Measurements from ENCODE around the gene SLC39A7. TPM values are rescaled to one million over a fixed set of nuclear protein-coding genes. Genes with fewer than 3 reads are reported as not detected.

SLC39A7 gene
- polyA plus RNA-seq, 1 donor: 95.2 TPM

DNA sequence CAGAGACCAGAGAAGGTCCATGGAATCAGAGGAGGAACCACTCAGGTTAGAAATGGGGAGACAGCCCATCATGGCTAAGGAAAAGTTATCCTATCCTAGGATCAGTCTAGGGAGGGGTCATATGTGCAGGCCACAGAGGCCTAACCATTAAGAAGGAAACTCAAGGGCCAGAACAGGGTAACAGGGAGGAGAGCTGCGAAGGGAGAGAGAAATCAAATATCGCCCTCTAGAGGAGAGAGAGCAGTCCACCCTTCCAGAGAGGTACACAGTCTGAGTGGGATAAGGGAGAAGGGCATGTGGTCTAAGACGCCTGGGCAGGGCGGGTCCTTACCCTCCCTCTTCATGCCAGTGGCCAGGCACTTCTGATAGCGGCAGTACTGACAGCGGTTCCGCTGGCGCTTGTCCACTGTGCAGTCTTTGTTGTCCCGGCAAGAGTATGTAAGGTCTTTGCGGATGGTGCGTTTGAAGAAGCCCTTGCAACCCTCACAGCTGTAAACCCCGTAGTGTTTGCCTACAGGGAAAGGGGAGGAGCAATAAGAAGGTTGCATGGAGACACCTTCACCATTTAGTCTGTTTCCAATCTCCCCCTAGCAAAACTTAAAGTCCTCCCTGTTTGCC is 3.1 kb upstream of the SLC39A7 start:
- Histone ChIP-seq H3K27ac (ENCODE audit: low read length) (no peak overlapping the region), H3K9me3 (ENCODE audit: control insufficient read depth, low read depth, low read length) (no peaks in the 10 kb centered on the region), H3K4me1 (ENCODE audit: control insufficient read depth, insufficient read depth, low read length) (peaks cover 35% of the 10 kb centered on the region), H3K36me3 (ENCODE audit: control insufficient read depth, insufficient read depth, low read length) (peaks cover 45% of the 10 kb centered on the region), H3K4me3 (ENCODE audit: low read length) (no peak overlapping the region), H3K27me3 (ENCODE audit: control insufficient read depth, insufficient read depth, low read length) (peaks cover 4% of the 10 kb centered on the region)
- DNase-seq: peak; percentile 53 to 69
- WGBS (ENCODE audit: insufficient coverage, low lambda C conversion rate): 20% methylated on average over 1 of the region's 12 CpGs

DNA sequence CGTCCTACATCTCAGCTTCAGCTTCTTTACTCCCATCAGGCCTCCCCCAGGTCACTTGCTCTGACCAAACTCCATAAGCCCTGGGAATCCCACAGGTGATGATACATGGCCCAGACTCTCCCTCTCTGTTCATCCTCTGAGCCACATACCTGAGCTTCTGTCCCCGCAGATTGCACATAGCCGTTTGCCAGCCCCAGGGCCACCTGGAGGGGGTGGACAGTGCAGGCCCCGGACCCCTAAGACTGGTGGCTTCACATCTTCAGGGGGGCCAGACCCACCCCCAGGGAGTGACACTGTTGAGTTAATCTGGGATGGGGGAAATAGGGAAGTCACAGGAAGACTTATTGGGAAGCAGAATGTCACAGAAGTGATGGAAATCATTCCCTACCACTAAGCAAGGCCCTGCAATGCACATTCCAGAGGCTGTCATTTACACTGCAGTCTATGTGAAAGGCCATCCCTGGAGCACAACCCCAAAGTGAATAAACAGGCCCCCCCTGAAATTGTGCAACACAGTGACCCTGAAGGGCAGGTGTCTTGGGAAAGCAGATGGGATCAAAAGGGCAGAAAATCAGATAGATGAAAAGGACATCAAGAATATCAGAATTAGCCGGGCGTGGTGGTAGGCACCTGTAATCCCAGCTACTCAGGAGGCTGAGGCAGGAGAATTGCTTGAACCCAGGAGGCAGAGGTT is 2.4 kb upstream of the SLC39A7 start:
- no CpG with 5 or more reads among the region's 6 CpGs for WGBS (ENCODE audit: insufficient coverage, low lambda C conversion rate)
- Histone ChIP-seq H3K4me3 (ENCODE audit: low read length) (no peak overlapping the region), H3K4me1 (ENCODE audit: control insufficient read depth, insufficient read depth, low read length) (peaks cover 30% of the 10 kb centered on the region), H3K36me3 (ENCODE audit: control insufficient read depth, insufficient read depth, low read length) (peaks cover 52% of the 10 kb centered on the region), H3K27me3 (ENCODE audit: control insufficient read depth, insufficient read depth, low read length) (no peaks in the 10 kb centered on the region), H3K9me3 (ENCODE audit: control insufficient read depth, low read depth, low read length) (no peaks in the 10 kb centered on the region), H3K27ac (ENCODE audit: low read length) (no peak overlapping the region)
- no peak for DNase-seq

DNA sequence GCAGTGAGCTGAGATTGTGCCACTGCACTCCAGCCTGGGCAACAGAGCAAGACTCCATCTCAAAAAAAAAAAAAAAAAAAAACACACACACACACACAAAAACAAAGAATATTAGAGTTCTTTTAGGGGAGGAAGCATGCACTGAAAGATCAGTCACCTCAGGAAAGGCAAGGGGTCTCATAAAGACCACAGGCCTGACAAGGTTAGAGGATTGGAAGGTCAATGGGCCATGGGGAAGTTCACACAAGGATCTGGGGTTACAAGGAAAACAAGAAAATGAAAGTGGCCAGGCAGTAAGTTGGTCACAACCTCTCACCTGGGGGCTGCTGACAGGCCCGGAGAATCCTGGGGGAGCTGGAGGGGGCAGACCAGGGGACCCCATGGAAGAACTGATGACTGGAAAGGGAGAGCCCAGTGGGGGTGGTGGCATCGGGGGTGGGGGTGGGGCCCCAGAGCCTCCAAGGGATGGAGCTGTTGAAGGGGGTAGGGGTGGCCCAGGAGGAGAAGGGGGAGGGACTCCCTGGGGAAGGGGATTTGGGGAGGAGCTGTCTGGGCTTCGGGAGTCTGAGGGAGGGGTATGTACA is 1.7 kb upstream of the SLC39A7 start:
- no peak for DNase-seq
- H3K4me1 ChIP-seq (ENCODE audit: control insufficient read depth, insufficient read depth, low read length): peaks cover 35% of the 10 kb centered on the region
- H3K27ac ChIP-seq (ENCODE audit: low read length): no peak overlapping the region
- peak overlapping the region; percentile 95 for H3K4me3 ChIP-seq (ENCODE audit: low read length)
- H3K9me3 ChIP-seq (ENCODE audit: control insufficient read depth, low read depth, low read length): no peaks in the 10 kb centered on the region
- no peaks in the 10 kb centered on the region for H3K27me3 ChIP-seq (ENCODE audit: control insufficient read depth, insufficient read depth, low read length)
- peaks cover 55% of the 10 kb centered on the region for H3K36me3 ChIP-seq (ENCODE audit: control insufficient read depth, insufficient read depth, low read length)
- WGBS (ENCODE audit: insufficient coverage, low lambda C conversion rate): no CpG with 5 or more reads among the region's 3 CpGs

DNA sequence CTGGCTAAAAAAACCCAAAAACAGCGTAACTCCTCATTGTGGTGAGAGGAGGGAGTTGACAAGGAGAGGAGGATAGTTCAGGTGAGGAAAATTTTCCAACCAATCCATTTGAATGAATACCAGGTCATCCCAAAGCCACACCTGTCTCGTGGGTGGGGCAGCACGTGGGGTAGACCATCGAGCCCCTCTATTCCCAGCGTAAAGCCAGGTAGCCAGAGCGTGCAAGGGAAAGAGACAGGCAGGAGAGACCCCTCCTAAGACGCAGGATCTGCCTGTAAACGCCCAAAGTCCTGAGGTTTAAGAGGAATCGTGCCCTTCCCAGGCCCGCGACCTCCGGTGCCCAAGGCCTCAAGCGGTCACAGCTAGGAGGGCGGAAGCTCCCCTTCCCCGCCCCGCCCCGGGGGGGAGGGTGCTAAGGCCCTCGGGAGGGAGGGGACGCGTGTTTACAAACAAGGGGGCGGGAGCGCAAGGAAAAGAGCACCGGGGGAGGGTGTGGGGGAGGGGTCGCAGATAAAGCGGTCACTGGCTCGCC is 914 bp upstream of the SLC39A7 start:
- H3K4me3 ChIP-seq (ENCODE audit: low read length): peak overlapping the region; percentile 95
- H3K27ac ChIP-seq (ENCODE audit: low read length): peak overlapping the region; percentile 96
- no peaks in the 10 kb centered on the region for H3K9me3 ChIP-seq (ENCODE audit: control insufficient read depth, low read depth, low read length)
- 40% methylated on average over 1 of the region's 26 CpGs for WGBS (ENCODE audit: insufficient coverage, low lambda C conversion rate)
- H3K4me1 ChIP-seq (ENCODE audit: control insufficient read depth, insufficient read depth, low read length): peaks cover 39% of the 10 kb centered on the region
- no peaks in the 10 kb centered on the region for H3K27me3 ChIP-seq (ENCODE audit: control insufficient read depth, insufficient read depth, low read length)
- H3K36me3 ChIP-seq (ENCODE audit: control insufficient read depth, insufficient read depth, low read length): peaks cover 49% of the 10 kb centered on the region
- peak; percentile 56 to 80 for DNase-seq

DNA sequence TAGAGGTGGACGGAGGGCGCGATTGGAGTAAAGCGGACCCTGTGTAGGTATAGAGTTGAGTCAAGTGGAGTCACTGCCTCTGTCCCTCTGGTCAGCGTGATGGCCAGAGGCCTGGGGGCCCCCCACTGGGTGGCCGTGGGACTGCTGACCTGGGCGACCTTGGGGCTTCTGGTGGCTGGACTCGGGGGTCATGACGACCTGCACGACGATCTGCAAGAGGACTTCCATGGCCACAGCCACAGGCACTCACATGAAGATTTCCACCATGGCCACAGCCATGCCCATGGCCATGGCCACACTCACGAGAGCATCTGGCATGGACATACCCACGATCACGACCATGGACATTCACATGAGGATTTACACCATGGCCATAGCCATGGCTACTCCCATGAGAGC is 479 bp downstream of the SLC39A7 start:
- WGBS (ENCODE audit: insufficient coverage, low lambda C conversion rate): no CpG with 5 or more reads among the region's 14 CpGs
- Histone ChIP-seq H3K4me1 (ENCODE audit: control insufficient read depth, insufficient read depth, low read length) (peaks cover 46% of the 10 kb centered on the region), H3K9me3 (ENCODE audit: control insufficient read depth, low read depth, low read length) (no peaks in the 10 kb centered on the region), H3K27ac (ENCODE audit: low read length) (peak overlapping the region; percentile 96), H3K36me3 (ENCODE audit: control insufficient read depth, insufficient read depth, low read length) (peaks cover 35% of the 10 kb centered on the region), H3K4me3 (ENCODE audit: low read length) (peak overlapping the region; percentile 95), H3K27me3 (ENCODE audit: control insufficient read depth, insufficient read depth, low read length) (no peaks in the 10 kb centered on the region)
- no peak for DNase-seq

DNA sequence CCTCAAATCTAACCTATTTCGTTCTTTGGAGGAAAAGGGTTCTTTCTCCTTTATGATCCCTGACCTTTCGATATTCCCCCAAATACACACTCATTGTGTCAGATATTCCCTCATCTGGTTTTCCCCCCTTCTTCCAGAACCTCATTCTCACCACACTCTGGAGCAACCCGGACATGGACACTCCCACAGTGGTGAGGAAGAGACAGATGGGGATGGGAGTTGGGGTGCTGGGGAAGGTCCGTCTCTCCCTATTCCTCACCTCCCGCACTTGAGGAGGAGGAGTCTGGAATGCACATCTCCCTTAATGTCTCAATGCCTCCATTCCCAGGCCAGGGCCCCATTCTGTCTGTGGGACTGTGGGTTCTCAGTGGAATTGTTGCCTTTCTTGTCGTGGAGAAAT is 1.3 kb downstream of the SLC39A7 start:
- Histone ChIP-seq H3K4me1 (ENCODE audit: control insufficient read depth, insufficient read depth, low read length) (peaks cover 52% of the 10 kb centered on the region), H3K27ac (ENCODE audit: low read length) (no peak overlapping the region), H3K4me3 (ENCODE audit: low read length) (peak overlapping the region; percentile 95), H3K27me3 (ENCODE audit: control insufficient read depth, insufficient read depth, low read length) (no peaks in the 10 kb centered on the region), H3K9me3 (ENCODE audit: control insufficient read depth, low read depth, low read length) (no peaks in the 10 kb centered on the region), H3K36me3 (ENCODE audit: control insufficient read depth, insufficient read depth, low read length) (peaks cover 29% of the 10 kb centered on the region)
- no peak for DNase-seq
- WGBS (ENCODE audit: insufficient coverage, low lambda C conversion rate): 100% methylated on average over 1 of the region's 6 CpGs

DNA sequence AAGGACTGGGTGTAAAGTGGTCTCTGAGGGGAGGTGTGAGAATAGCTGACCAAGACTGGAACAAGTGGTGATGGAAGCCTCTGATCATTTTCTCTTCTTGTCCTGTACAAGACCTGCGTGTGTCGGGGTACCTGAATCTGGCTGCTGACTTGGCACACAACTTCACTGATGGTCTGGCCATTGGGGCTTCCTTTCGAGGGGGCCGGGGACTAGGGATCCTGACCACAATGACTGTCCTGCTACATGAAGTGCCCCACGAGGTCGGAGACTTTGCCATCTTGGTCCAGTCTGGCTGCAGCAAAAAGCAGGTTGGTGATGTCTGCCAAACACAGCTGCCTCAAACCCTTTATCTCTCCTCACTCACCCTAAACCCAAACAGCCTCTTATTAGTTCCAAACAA is 2.1 kb downstream of the SLC39A7 start:
- WGBS (ENCODE audit: insufficient coverage, low lambda C conversion rate): no CpG with 5 or more reads among the region's 6 CpGs
- Histone ChIP-seq H3K27me3 (ENCODE audit: control insufficient read depth, insufficient read depth, low read length) (no peaks in the 10 kb centered on the region), H3K36me3 (ENCODE audit: control insufficient read depth, insufficient read depth, low read length) (peaks cover 24% of the 10 kb centered on the region), H3K9me3 (ENCODE audit: control insufficient read depth, low read depth, low read length) (peaks cover 2% of the 10 kb centered on the region), H3K4me3 (ENCODE audit: low read length) (no peak overlapping the region), H3K4me1 (ENCODE audit: control insufficient read depth, insufficient read depth, low read length) (peaks cover 55% of the 10 kb centered on the region), H3K27ac (ENCODE audit: low read length) (no peak overlapping the region)
- no peak for DNase-seq

DNA sequence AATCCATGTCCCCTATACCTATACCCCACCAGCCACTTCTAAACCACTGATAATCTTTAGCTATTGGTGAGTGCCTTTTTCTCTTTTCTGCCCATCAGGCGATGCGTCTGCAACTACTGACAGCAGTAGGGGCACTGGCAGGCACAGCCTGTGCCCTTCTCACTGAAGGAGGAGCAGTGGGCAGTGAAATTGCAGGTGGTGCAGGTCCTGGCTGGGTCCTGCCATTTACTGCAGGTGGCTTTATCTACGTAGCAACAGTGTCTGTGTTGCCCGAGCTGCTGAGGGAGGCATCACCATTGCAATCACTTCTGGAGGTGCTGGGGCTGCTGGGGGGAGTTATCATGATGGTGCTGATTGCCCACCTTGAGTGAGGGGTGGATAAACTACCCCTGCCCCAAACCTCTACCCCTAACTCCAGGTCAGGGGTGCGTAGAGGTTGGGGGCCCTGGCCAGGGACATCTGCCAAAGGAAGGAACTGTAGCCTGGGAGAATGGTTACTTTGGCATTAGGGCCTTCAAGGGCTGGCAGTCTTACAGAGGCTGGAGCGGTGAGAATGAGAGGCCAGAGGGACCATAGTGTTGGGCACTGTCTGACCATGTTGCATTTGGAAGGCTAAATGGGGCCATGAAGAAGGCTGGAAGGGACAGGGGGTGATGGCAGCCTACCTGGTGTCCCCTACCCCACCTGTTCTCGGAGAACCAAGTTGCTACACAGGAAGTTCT is 2.9 kb downstream of the SLC39A7 start:
- DNase-seq: no peak
- Histone ChIP-seq H3K4me1 (ENCODE audit: control insufficient read depth, insufficient read depth, low read length) (peaks cover 48% of the 10 kb centered on the region), H3K27me3 (ENCODE audit: control insufficient read depth, insufficient read depth, low read length) (no peaks in the 10 kb centered on the region), H3K36me3 (ENCODE audit: control insufficient read depth, insufficient read depth, low read length) (peaks cover 24% of the 10 kb centered on the region), H3K27ac (ENCODE audit: low read length) (no peak overlapping the region), H3K9me3 (ENCODE audit: control insufficient read depth, low read depth, low read length) (peaks cover 2% of the 10 kb centered on the region), H3K4me3 (ENCODE audit: low read length) (no peak overlapping the region)
- WGBS (ENCODE audit: insufficient coverage, low lambda C conversion rate): no CpG with 5 or more reads among the region's 7 CpGs

DNA sequence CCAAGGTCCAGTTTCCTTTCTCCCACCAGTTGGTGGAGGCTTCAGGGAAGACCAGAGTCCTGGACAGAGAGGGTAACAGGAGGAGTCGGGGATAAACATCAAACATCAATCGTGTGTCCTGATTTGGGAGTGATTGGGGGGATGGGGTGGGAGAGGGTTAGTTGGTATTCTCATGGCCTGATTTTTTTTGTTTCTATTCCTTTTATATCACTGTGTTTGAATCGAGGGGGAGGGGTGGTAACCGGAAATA is 3.4 kb downstream of the SLC39A7 start:
- no CpG with 5 or more reads among the region's 4 CpGs for WGBS (ENCODE audit: insufficient coverage, low lambda C conversion rate)
- Histone ChIP-seq H3K4me1 (ENCODE audit: control insufficient read depth, insufficient read depth, low read length) (peaks cover 45% of the 10 kb centered on the region), H3K36me3 (ENCODE audit: control insufficient read depth, insufficient read depth, low read length) (peaks cover 24% of the 10 kb centered on the region), H3K9me3 (ENCODE audit: control insufficient read depth, low read depth, low read length) (peaks cover 2% of the 10 kb centered on the region), H3K27me3 (ENCODE audit: control insufficient read depth, insufficient read depth, low read length) (no peaks in the 10 kb centered on the region), H3K4me3 (ENCODE audit: low read length) (peak overlapping the region; percentile 89), H3K27ac (ENCODE audit: low read length) (no peak overlapping the region)
- DNase-seq: no peak

DNA sequence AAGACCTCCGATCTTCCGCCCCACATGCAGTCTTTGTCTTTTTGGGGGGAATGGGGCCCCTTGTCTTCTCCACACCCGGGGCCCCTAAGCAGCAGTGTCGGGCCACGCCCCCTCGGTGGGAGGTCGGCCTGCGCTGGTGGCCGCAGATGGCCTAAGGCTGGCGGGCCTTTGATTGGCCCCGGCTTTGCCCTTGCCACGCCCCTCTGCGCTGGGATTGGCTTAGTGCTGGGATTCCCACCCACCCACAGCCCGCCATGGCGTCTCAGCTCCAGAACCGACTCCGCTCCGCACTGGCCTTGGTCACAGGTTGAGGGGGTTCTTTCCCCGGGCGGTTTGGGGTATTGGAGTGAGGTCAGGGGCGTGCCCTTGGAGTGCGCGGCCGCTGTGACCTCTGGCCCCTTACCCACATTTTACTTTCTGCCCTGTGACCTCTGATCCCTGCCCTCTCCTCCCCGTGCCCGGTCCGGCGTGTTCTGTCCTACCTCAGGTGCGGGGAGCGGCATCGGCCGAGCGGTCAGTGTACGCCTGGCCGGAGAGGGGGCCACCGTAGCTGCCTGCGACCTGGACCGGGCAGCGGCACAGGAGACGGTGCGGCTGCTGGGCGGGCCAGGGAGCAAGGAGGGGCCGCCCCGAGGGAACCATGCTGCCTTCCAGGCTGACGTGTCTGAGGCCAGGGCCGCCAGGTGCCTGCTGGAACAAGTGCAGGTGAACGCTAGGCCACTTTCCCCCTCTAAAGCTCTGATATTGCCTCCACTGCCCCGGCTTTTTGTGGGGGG is 3.9 kb downstream of the SLC39A7 start, which contains the start of gene HSD17B8:
TSS of gene HSD17B8 (plus strand) at position 241 of the 776 bp plus-strand sequence. CDS start at position 255, 14 bp downstream.
- DNase-seq: peak; percentile 89 to 93
- Histone ChIP-seq H3K27ac (ENCODE audit: low read length) (peak within 1 kb of the TSS; percentile 66), H3K9me3 (ENCODE audit: control insufficient read depth, low read depth, low read length) (peaks cover 2% of the 10 kb centered on the region), H3K36me3 (ENCODE audit: control insufficient read depth, insufficient read depth, low read length) (peaks cover 28% of the 10 kb centered on the region), H3K4me1 (ENCODE audit: control insufficient read depth, insufficient read depth, low read length) (peaks cover 41% of the 10 kb centered on the region), H3K27me3 (ENCODE audit: control insufficient read depth, insufficient read depth, low read length) (no peaks in the 10 kb centered on the region), H3K4me3 (ENCODE audit: low read length) (peak within 1 kb of the TSS; percentile 89)
- WGBS (ENCODE audit: insufficient coverage, low lambda C conversion rate): no CpG with 5 or more reads among the region's 48 CpGs

All from large intestine (tissue), 3 donors.